Upper lobe of left lung (tissue), 6 donors: Measurements from ENCODE around the gene MS4A10. TPM values are rescaled to one million over a fixed set of nuclear protein-coding genes. Genes with fewer than 3 reads are reported as not detected.

Experiments
- ATAC-seq, 2 donors: fragments of 200-7000 bp; cut with Tn5 transposase; one replicate each; pipeline ENCODE4 v1.9.1; 2022; ENCODE audit warnings: mild to moderate bottlenecking in 2 of 2, moderate library complexity in 2 of 2; ENCODE audit not compliant: low FRiP score in 2 of 2
- DNase-seq, 2 donors: peaks; one replicate each; pipeline ENCODE4 v3.0.0-alpha.2; 2019 to 2020
- H3K27ac ChIP-seq, 4 donors: fragments of 200-600 bp; sonication (generic); one replicate each; pipeline ENCODE4 v1.5.1; 2016 to 2019
- H3K27me3 ChIP-seq, 4 donors: fragments of 200-600 bp; sonication (generic); one replicate each; pipeline ENCODE4 v1.5.1; 2017 to 2019
- H3K36me3 ChIP-seq, 4 donors: fragments of 200-600 bp; sonication (generic); one replicate each; pipeline ENCODE4 v1.5.1; 2016 to 2019
- H3K4me1 ChIP-seq, 4 donors: fragments of 200-600 bp; sonication (generic); one replicate each; pipeline ENCODE4 v1.5.1; 2018 to 2019
- H3K4me3 ChIP-seq, 4 donors: fragments of 200-600 bp; sonication (generic); one replicate each; pipeline ENCODE4 v1.5.1; 2017 to 2019; ENCODE audit warnings: mild to moderate bottlenecking in 2 of 4, moderate library complexity in 1 of 4
- H3K9me3 ChIP-seq, 4 donors: fragments of 200-600 bp; sonication (generic); one replicate each; pipeline ENCODE4 v1.5.1; 2018 to 2019
- EP300 ChIP-seq, 4 donors: sonication (generic); formaldehyde crosslinking; IDR thresholded peaks; one replicate each; pipeline ENCODE4 v1.5.1; 2017; ENCODE audit warnings: antibody characterized with exemption in 4 of 4, control low read depth in 2 of 4
- POLR2A ChIP-seq, 4 donors: fragments of 450-650 bp; IDR thresholded peaks; one replicate each; pipeline ENCODE4 v1.5.1; 2016 to 2017; ENCODE audit warnings: antibody characterized with exemption in 4 of 4, mild to moderate bottlenecking in 2 of 4
- POLR2AphosphoS5 ChIP-seq, 2 donors: sonication (generic); formaldehyde crosslinking; IDR thresholded peaks; one replicate each; pipeline ENCODE4 v1.5.1; 2017; ENCODE audit warnings: antibody characterized with exemption in 2 of 2
- WGBS, 2 donors: methylation state at CpG; one replicate each; pipeline ENCODE4 v1.1.5; 2017 to 2018; 5-methylcytosine and 5-hydroxymethylcytosine counted together
- total RNA-seq, 6 donors: library from RNA; depleted of rRNA in 4 of 6; stranded (reverse); fragments of >200 nt in 4 of 6; gene quantifications; one replicate each; pipeline versions ENCODE4 v1.1.0 to v1.2.1, GENCODE V29; 2016 to 2021
- TF ChIP-seq, protein P1 (sequence below), 6 experiments: fragments of 450-650 bp in 4 of 6; fragments of 200-600 bp in 2 of 6; sonication (generic) in 2 of 6; IDR thresholded peaks; one replicate each; pipeline ENCODE4 v1.5.1; 2016 to 2019; ENCODE audit warnings: antibody characterized with exemption in 6 of 6
- donor health status: DM: no; HTN: no; CAD: no; lungs with moderate emphysema.
- donor health status: DM: no; HTN: yes; CAD: no; lungs with severe emphysema.

Gene MS4A10
- total RNA-seq, 6 donors from 2014 or later = not detected

GRCh38 chr11:60838132-60838531 lies 53.0 kb downstream of the MS4A10 start:
- no peaks in the 10 kb centered on the region for H3K9me3 ChIP-seq
- WGBS, 2 donors = 73 to 80% methylated on average over 7 of the region's 7 CpGs
- TF ChIP-seq EP300 (IDR thresholded peaks at IDR 0.05) (no peak), POLR2A (IDR thresholded peaks at IDR 0.05) (no peak), POLR2AphosphoS5 (IDR thresholded peaks at IDR 0.05) (no peak)
- TF ChIP-seq, protein P1, sequence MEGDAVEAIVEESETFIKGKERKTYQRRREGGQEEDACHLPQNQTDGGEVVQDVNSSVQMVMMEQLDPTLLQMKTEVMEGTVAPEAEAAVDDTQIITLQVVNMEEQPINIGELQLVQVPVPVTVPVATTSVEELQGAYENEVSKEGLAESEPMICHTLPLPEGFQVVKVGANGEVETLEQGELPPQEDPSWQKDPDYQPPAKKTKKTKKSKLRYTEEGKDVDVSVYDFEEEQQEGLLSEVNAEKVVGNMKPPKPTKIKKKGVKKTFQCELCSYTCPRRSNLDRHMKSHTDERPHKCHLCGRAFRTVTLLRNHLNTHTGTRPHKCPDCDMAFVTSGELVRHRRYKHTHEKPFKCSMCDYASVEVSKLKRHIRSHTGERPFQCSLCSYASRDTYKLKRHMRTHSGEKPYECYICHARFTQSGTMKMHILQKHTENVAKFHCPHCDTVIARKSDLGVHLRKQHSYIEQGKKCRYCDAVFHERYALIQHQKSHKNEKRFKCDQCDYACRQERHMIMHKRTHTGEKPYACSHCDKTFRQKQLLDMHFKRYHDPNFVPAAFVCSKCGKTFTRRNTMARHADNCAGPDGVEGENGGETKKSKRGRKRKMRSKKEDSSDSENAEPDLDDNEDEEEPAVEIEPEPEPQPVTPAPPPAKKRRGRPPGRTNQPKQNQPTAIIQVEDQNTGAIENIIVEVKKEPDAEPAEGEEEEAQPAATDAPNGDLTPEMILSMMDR (IDR thresholded peaks at IDR 0.05) = no peak
- no peak for DNase-seq
- no peak for ATAC-seq
- H3K27me3 ChIP-seq = no peaks in the 10 kb centered on the region
- H3K4me3 ChIP-seq = no peak overlapping the region
- no peak overlapping the region for H3K27ac ChIP-seq
- H3K4me1 ChIP-seq = peaks cover 6 to 24% (median 17%) of the 10 kb centered on the region in 4 donors
- no peaks in the 10 kb centered on the region for H3K36me3 ChIP-seq

DNA sequence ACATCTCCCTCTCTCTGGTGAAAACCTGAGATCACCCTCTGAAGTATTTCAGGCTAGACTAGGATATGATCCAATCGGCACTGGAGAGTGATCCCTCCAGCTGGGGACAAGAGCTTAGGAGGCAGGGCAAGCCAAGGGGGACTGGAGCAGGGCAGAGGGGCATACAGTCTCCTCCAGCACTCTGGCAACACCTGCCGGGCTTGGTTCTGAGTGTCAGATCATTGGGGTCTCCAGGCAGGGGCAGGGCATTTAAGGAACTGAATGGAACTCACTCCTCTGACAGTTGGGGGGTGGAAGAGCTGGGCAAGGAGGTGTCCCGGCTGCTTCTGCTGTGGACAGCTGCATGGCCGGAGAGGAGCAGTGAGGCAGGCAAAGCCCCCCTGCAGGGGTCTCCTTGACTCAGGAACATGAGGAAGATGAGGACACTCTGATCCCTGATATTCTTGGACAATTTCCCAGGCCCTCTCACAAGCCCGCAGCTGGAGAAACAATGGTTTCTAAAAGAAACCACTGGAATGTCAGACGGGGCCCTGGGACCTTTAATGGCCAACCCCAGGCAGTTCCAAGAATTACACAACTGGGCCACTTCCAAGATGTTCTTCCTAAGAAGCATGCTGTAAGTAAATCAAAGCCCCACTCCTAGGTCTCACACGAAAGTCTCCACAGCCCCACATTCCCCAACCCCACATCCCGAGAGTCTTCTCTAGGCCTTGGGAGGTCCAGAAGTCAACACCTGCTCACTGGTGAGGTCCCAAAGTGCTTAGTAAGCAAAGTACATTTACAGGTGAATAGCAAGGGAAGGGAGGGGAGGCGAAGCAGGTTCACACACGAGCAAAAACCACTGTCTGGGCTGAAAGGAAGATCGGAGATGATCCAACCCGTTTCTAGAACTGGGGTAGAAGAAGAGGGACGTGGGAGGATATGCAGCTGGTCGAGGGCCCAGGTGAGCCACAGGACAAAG lies 55.6 kb downstream of the MS4A10 start:
- no peaks in the 10 kb centered on the region for H3K36me3 ChIP-seq
- H3K9me3 ChIP-seq = no peaks in the 10 kb centered on the region
- peak overlapping the region in 1 of 4 donors; percentile 52 for H3K27ac ChIP-seq
- no peaks in the 10 kb centered on the region for H3K27me3 ChIP-seq
- ATAC-seq (peak in 1 of 2 donors; percentile 77), DNase-seq (no peak)
- 73 to 81% methylated on average over 11 to 14 of the region's 14 CpGs for WGBS, 2 donors
- no peak for TF ChIP-seq EP300 (IDR thresholded peaks at IDR 0.05)
- TF ChIP-seq, protein P1 (IDR thresholded peaks at IDR 0.05) = no peak
- TF ChIP-seq POLR2AphosphoS5 (IDR thresholded peaks at IDR 0.05) = no peak
- TF ChIP-seq POLR2A (IDR thresholded peaks at IDR 0.05) = no peak
- peaks cover 21 to 44% (median 31%) of the 10 kb centered on the region in 4 donors for H3K4me1 ChIP-seq
- H3K4me3 ChIP-seq = no peak overlapping the region

DNA sequence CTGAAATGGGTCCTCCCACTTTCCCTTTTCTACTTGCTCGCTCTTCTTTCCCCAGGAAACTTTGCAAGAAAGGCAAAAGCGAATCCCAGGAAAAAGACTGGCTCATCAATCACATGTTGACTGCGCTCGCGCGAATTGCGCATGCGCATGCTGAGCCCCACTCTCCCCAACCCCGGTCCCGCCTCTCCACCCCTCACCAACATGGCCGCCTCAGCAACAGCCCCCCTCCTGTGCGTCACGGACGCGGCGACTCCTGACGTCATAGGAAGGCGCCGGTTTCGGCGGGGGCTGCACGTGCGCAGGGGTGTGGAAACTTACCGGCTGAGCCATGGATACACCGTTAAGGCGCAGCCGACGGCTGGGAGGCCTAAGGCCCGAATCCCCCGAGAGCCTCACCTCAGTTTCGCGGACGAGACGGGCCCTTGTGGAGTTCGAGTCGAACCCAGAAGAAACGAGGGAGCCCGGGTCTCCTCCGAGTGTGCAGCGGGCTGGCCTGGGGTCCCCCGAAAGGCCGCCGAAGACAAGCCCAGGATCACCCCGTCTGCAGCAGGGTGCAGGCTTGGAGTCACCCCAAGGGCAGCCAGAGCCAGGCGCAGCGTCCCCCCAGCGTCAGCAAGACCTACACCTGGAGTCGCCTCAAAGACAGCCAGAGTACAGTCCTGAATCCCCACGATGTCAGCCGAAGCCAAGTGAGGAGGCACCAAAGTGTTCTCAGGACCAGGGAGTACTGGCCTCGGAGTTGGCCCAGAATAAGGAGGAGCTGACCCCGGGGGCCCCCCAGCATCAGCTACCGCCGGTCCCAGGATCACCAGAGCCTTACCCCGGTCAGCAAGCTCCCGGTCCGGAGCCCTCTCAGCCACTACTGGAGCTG lies 56.9 kb downstream of the MS4A10 start, which contains the start of gene CCDC86:
Gene CCDC86, plus strand, starts transcription at position 317 of the 871 bp plus-strand sequence. Its CDS starts 12 bp downstream, at position 329.
- Histone ChIP-seq H3K27ac (peak within 1 kb of the TSS; percentile 64 to 76 (median 74)), H3K36me3 (no peaks in the 10 kb centered on the region), H3K27me3 (no peaks in the 10 kb centered on the region), H3K4me1 (peaks cover 21 to 44% (median 31%) of the 10 kb centered on the region in 4 donors), H3K9me3 (no peaks in the 10 kb centered on the region), H3K4me3 (peak within 1 kb of the TSS; percentile 80 to 96 (median 84))
- WGBS, 2 donors = 1 to 2% methylated on average over 17 to 57 of the region's 57 CpGs
- peak; percentile 95 to 96 for ATAC-seq
- DNase-seq = peak; percentile 95 to 99
- TF ChIP-seq EP300 (IDR thresholded peaks at IDR 0.05) = peak in 1 of 4 donors; percentile 53
- TF ChIP-seq POLR2AphosphoS5 (IDR thresholded peaks at IDR 0.05) = peak; percentile 93 to 95
- peak in 2 of 4 donors; percentile 37 to 38 for TF ChIP-seq POLR2A (IDR thresholded peaks at IDR 0.05)
- TF ChIP-seq, protein P1 (IDR thresholded peaks at IDR 0.05) = peak in 3 of 6 experiments; percentile 9 to 29 (median 16)

- Histone ChIP-seq H3K4me3 (peak overlapping the region; percentile 80 to 96 (median 84)), H3K27me3 (no peaks in the 10 kb centered on the region), H3K9me3 (no peaks in the 10 kb centered on the region), H3K4me1 (peaks cover 21 to 44% (median 31%) of the 10 kb centered on the region in 4 donors), H3K36me3 (peaks cover 0 to 5% (median 2%) of the 10 kb centered on the region in 4 donors), H3K27ac (peak overlapping the region in 3 of 4 donors; percentile 64 to 74 (median 73))
- TF ChIP-seq POLR2AphosphoS5 (IDR thresholded peaks at IDR 0.05) = no peak
- no peak for TF ChIP-seq EP300 (IDR thresholded peaks at IDR 0.05)
- DNase-seq = no peak
- no peak for ATAC-seq
- WGBS, 2 donors = 14 to 18% methylated on average over 21 to 23 of the region's 23 CpGs
Measured at GRCh38 chr11:60842668-60843600, 57.8 kb downstream of the MS4A10 start.
